ENCODE data around the gene PPP3CB.
A peak's percentile ranks its signal among the peaks of the same experiment; 100 is the strongest.

PPP3CB gene

GRCh38 chr10:73495884-73496674 is at the start of gene PPP3CB:
Gene PPP3CB, minus strand, starts transcription at chr10:73496024. Its CDS starts 135 bp downstream, at chr10:73495889.
- peak; percentile 88 for DNase-seq (ENCODE audit: low spot score)

- DNase-seq (ENCODE audit: low spot score), result no peak
Measured at GRCh38 chr10:73545357-73545756, 49.5 kb upstream of the PPP3CB start.

GRCh38 chr10:73537709-73538108 is 41.9 kb upstream of the PPP3CB start:
- DNase-seq (ENCODE audit: low spot score), result no peak

GRCh38 chr10:73537288-73537687 is 41.5 kb upstream of the PPP3CB start:
- no peak for DNase-seq (ENCODE audit: low spot score)

GRCh38 chr10:73534857-73535256 is 39.0 kb upstream of the PPP3CB start:
- DNase-seq (ENCODE audit: low spot score), result no peak

- DNase-seq (ENCODE audit: low spot score), result peak; percentile 85
Measured at GRCh38 chr10:73529089-73529832, 33.4 kb upstream of the PPP3CB start.

- DNase-seq (ENCODE audit: low spot score), result no peak
Measured at GRCh38 chr10:73522263-73522662, 26.4 kb upstream of the PPP3CB start.

GRCh38 chr10:73519336-73519735 is 23.5 kb upstream of the PPP3CB start:
- DNase-seq (ENCODE audit: low spot score), result no peak

GRCh38 chr10:73517166-73517888 is 21.5 kb upstream of the PPP3CB start:
- DNase-seq (ENCODE audit: low spot score), result no peak

- DNase-seq (ENCODE audit: low spot score), result no peak
Measured at GRCh38 chr10:73512207-73512743, 16.5 kb upstream of the PPP3CB start.

GRCh38 chr10:73509695-73510094 is 13.9 kb upstream of the PPP3CB start:
- no peak for DNase-seq (ENCODE audit: low spot score)

GRCh38 chr10:73506491-73506890 is 10.7 kb upstream of the PPP3CB start:
- DNase-seq (ENCODE audit: low spot score), result no peak

GRCh38 chr10:73506074-73506473 is 10.2 kb upstream of the PPP3CB start:
- no peak for DNase-seq (ENCODE audit: low spot score)

- DNase-seq (ENCODE audit: low spot score), result no peak
Measured at GRCh38 chr10:73503037-73503436, 7.2 kb upstream of the PPP3CB start.

- DNase-seq (ENCODE audit: low spot score), result no peak
Measured at GRCh38 chr10:73501651-73502050, 5.8 kb upstream of the PPP3CB start.

GRCh38 chr10:73497623-73498022 is 1.8 kb upstream of the PPP3CB start:
- DNase-seq (ENCODE audit: low spot score), result no peak

GRCh38 chr10:73495226-73495883 is 469 bp downstream of the PPP3CB start:
- peak; percentile 70 for DNase-seq (ENCODE audit: low spot score)

- DNase-seq (ENCODE audit: low spot score), result peak; percentile 26
Measured at GRCh38 chr10:73494877-73495225, 973 bp downstream of the PPP3CB start.

GRCh38 chr10:73494213-73494612 is 1.6 kb downstream of the PPP3CB start:
- no peak for DNase-seq (ENCODE audit: low spot score)

GRCh38 chr10:73493781-73494180 is 2.0 kb downstream of the PPP3CB start:
- no peak for DNase-seq (ENCODE audit: low spot score)

GRCh38 chr10:73486601-73487000 is 9.2 kb downstream of the PPP3CB start:
- DNase-seq (ENCODE audit: low spot score), result no peak

GRCh38 chr10:73485320-73485719 is 10.5 kb downstream of the PPP3CB start:
- no peak for DNase-seq (ENCODE audit: low spot score)

All from kidney capillary endothelial cell (primary cell).